Body of pancreas (tissue), 4 donors: ENCODE data around the gene NUP98.

Source experiments
- CTCF ChIP-seq, 7 experiments: fragments of 450-650 bp in 4 of 7; fragments of 200-600 bp in 3 of 7; sonication (generic) in 3 of 7; IDR thresholded peaks; one replicate each; pipeline ENCODE4 v1.5.1; 2016 to 2019; ENCODE audit warnings: antibody characterized with exemption in 7 of 7
- POLR2A ChIP-seq, 3 donors: fragments of 450-650 bp; IDR thresholded peaks; one replicate each; pipeline ENCODE4 v1.6.1; 2016; ENCODE audit warnings: antibody characterized with exemption in 3 of 3, mild to moderate bottlenecking in 2 of 3

- TF ChIP-seq CTCF (IDR thresholded peaks at IDR 0.05) = no peak
- no peak for TF ChIP-seq POLR2A (IDR thresholded peaks at IDR 0.05)
Observed at GRCh38 chr11:3664032-3664630, 133.2 kb downstream of the NUP98 start.
